PFSK-1 (cell line): ENCODE measurements around the gene GIGYF1.

Experiments
- FOXP2 ChIP-seq: optimal IDR thresholded peaks from 2 replicates; pipeline ENCODE3; 2011; ENCODE audit warnings: borderline replicate concordance, control low read depth, inconsistent platforms; ENCODE audit not compliant: insufficient read depth; ENCODE audit errors: extremely low read length, extremely low read depth
- POLR2AphosphoS5 ChIP-seq: IDR thresholded peaks from 2 replicates; pipeline ENCODE4 v1.6.1; 2012; ENCODE audit warnings: low read depth, mild to moderate bottlenecking, control low read depth, low read length, moderate library complexity
- SIN3A ChIP-seq: IDR thresholded peaks from 2 replicates; pipeline ENCODE4 v1.6.1; 2012; ENCODE audit warnings: mild to moderate bottlenecking, low read length, moderate library complexity, borderline replicate concordance; ENCODE audit not compliant: insufficient read depth
- TAF1 ChIP-seq: IDR thresholded peaks from 2 replicates; pipeline ENCODE4 v1.6.1; 2012; ENCODE audit warnings: low read length, control low read depth, borderline replicate concordance; ENCODE audit not compliant: insufficient read depth
- TF ChIP-seq, protein P1 (sequence below), 2 experiments: IDR thresholded peaks; 2 replicates each; pipeline versions ENCODE4 v1.6.1 to v1.8.0; 2011 to 2012; ENCODE audit warnings: low read depth in 2 of 2, low read length in 2 of 2, control low read depth in 1 of 2, inconsistent platforms in 1 of 2, mild to moderate bottlenecking in 1 of 2, moderate library complexity in 1 of 2; ENCODE audit not compliant: insufficient read depth in 1 of 2

Gene GIGYF1

DNA sequence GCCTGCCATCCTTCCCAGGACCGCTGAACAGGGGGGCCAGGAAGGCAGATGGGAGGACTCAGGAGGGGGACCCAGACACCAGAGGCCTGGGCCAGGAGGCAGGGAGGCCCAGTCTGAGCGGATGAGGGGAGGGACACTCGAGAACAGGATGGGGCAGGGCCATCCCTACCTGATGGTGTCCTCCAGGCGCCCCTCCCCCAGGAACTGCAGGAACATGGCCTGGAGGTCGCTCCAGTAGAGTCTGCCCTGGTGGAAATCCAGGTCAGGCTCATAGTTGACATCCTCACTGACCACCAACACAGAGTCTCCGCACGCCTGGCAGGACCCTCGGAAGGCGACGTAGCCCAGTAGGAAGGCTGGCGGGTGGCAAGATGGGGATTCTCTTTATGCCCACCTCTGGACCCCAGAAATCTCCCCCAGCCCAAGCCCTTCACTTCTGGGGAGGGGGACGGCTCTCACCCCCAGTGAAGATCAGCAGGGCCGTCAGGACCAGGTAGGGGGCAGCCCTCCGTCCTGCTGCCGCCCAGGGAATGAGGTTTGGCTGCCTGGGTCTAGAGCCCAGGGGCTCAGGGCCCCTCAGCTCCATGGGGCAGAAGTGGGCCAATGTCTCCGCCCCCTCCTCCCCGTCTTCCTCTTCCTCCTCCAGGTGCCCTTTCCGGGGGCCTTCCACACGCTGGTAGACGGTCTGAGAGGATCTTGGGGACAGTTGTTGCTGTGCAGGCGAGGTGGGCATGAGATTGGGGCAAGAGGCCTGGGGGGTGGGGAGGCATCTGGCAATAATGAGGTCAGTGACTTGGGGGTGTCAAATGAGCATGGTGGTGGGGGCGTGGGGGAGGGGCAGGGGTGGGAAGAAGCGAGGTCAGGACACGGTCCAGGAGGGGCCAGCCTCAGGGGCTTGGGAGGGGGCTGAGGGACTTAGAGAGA is 53.3 kb downstream of the GIGYF1 start:
- TF ChIP-seq, protein P1, sequence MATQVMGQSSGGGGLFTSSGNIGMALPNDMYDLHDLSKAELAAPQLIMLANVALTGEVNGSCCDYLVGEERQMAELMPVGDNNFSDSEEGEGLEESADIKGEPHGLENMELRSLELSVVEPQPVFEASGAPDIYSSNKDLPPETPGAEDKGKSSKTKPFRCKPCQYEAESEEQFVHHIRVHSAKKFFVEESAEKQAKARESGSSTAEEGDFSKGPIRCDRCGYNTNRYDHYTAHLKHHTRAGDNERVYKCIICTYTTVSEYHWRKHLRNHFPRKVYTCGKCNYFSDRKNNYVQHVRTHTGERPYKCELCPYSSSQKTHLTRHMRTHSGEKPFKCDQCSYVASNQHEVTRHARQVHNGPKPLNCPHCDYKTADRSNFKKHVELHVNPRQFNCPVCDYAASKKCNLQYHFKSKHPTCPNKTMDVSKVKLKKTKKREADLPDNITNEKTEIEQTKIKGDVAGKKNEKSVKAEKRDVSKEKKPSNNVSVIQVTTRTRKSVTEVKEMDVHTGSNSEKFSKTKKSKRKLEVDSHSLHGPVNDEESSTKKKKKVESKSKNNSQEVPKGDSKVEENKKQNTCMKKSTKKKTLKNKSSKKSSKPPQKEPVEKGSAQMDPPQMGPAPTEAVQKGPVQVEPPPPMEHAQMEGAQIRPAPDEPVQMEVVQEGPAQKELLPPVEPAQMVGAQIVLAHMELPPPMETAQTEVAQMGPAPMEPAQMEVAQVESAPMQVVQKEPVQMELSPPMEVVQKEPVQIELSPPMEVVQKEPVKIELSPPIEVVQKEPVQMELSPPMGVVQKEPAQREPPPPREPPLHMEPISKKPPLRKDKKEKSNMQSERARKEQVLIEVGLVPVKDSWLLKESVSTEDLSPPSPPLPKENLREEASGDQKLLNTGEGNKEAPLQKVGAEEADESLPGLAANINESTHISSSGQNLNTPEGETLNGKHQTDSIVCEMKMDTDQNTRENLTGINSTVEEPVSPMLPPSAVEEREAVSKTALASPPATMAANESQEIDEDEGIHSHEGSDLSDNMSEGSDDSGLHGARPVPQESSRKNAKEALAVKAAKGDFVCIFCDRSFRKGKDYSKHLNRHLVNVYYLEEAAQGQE (IDR thresholded peaks at IDR 0.05; ENCODE audit: insufficient read depth in 1 of 2, low read depth in 2 of 2, low read length in 2 of 2): no peak
- TF ChIP-seq FOXP2 (no peak), TAF1 (no peak), SIN3A (no peak), POLR2AphosphoS5 (no peak)

DNA sequence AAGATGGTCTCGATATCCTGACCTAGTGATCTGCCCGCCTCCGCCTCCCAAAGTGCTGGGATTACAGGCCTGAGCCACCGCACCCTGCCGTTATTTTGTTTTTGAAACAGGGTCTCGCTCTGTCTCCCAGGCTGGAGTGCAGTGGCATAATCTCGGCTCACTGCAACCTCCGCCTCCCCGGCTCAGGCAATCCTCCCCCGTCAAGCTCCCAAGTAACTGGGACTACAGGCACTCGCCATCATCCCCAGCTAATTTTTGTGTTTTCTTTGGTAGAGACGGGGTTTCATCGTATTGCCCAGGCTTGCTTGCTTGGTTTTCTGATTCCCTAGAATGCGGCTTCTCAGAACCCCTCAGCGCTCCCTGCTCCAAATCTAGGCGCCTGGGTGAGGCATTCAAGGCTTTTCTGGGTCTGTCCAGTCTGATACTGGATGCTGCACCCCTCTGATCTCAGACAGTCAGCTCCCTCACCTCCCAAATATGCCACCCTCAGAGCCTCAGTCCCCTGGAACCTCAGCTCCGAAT is 54.0 kb downstream of the GIGYF1 start:
- TF ChIP-seq POLR2AphosphoS5 (no peak), TAF1 (no peak), FOXP2 (no peak), SIN3A (no peak)
- TF ChIP-seq, protein P1 (IDR thresholded peaks at IDR 0.05; ENCODE audit: insufficient read depth in 1 of 2, low read depth in 2 of 2, low read length in 2 of 2): no peak

DNA sequence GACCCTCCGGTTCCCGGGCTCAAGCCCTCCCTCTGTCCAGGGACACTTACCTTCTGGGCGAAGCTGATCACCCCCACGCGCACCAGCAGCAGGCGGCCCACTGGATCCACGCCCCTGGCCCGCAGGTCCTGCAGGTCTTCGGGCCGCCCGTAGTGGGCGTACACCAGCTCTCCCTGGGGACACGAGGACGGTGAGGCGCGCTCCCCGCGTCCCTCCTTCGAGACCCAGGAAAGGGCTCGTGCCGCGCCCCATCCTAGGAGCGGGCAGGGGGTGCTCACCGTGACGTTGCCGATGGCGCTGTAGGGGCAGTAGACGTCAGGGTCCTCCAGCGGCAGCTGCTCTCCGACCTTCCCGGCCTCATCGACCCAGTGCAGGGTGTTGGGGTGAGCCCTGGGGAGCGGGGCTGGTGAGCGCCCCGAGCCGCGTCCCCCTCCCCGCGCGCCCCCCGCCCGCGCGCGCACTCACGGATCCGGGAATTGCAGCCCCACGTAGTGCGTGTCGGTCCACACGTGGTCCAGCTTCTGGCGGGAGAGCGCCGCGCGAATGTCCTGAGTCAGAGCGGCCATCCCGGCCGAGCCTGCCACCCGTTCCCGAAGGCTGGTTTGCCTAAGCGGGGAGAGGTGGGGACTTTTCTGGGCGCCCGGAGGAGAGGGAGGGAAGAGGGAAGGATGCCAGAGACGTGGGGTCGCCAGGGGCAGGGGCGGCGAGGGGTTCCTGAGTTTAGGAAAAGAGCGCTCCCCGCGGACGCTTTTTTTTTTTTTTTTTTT is 60.9 kb downstream of the GIGYF1 start:
- TF ChIP-seq POLR2AphosphoS5: no peak
- TF ChIP-seq FOXP2: no peak
- no peak for TF ChIP-seq SIN3A
- TF ChIP-seq, protein P1 (IDR thresholded peaks at IDR 0.05; ENCODE audit: insufficient read depth in 1 of 2, low read depth in 2 of 2, low read length in 2 of 2): no peak
- TF ChIP-seq TAF1: no peak

DNA sequence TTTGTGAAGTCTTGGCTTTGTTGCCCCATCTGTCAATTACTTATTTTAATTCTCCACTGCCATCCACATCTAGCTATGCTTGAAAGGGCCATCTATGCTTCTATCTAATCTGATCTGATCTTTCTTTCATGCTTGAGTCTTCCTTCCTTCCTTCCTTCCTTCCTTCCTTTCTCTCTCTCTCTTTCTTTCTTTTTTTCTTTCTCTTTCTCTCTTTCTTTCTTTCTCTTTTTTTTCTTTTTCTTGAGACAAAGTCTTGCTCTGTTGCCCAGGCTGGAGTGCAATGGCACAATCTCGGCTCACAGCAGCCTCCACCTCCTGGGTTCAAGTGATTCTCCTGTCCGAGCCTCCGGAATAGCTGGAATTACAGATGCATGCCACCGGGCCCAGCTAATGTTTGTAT is 64.0 kb downstream of the GIGYF1 start:
- TF ChIP-seq POLR2AphosphoS5 (no peak), FOXP2 (no peak), SIN3A (no peak), TAF1 (no peak)
- TF ChIP-seq, protein P1 (IDR thresholded peaks at IDR 0.05; ENCODE audit: insufficient read depth in 1 of 2, low read depth in 2 of 2, low read length in 2 of 2): no peak
